WTC11 (cell line): ENCODE results near the gene TCF7L2. TPM values are rescaled to one million over a fixed set of nuclear protein-coding genes. Genes with fewer than 3 reads are reported as not detected.

Experiments
- ATAC-seq: fragments of 200-7000 bp; cut with Tn5 transposase; 2 replicates; pipeline ENCODE4 v1.10.0; 2021; ENCODE audit warnings: mild to moderate bottlenecking, moderate library complexity
- CTCF ChIA-PET: fragments of 300-600 bp; sonication (Branson Sonifier 250); formaldehyde crosslinking; loops from one replicate; lab custom pipeline; 2021; ENCODE audit warnings: antibody characterized with exemption; lab: Charles Lee
- POLR2A ChIA-PET: fragments of 350-600 bp; sonication (Branson Sonifier 250); formaldehyde crosslinking; loops from one replicate; lab custom pipeline; 2021; ENCODE audit warnings: antibody characterized with exemption; lab: Charles Lee
- DNase-seq: peaks from one replicate; pipeline ENCODE4 v3.0.0; 2021; ENCODE audit warnings: low spot score
- H3K27ac Mint-ChIP-seq: 2 replicates; pipeline ENCODE4 v1.8.0; 2021; ENCODE audit warnings: mixed read lengths
- H3K27me3 Mint-ChIP-seq: 2 replicates; pipeline ENCODE4 v1.8.0; 2021; ENCODE audit warnings: low read depth, mild to moderate bottlenecking, moderate library complexity, mixed read lengths
- H3K36me3 Mint-ChIP-seq: 2 replicates; pipeline ENCODE4 v1.8.0; 2021; ENCODE audit warnings: mixed read lengths
- H3K4me1 Mint-ChIP-seq: 2 replicates; pipeline ENCODE4 v1.8.0; 2022; ENCODE audit warnings: mixed read lengths
- H3K4me3 Mint-ChIP-seq: 2 replicates; pipeline ENCODE4 v1.8.0; 2021; ENCODE audit warnings: mild to moderate bottlenecking, moderate library complexity, mixed read lengths
- H3K9me3 Mint-ChIP-seq: 2 replicates; pipeline ENCODE4 v1.8.0; 2021; ENCODE audit warnings: mixed read lengths
- ATF1 ChIP-seq: sonication (generic); formaldehyde crosslinking; IDR thresholded peaks from 2 replicates; pipeline ENCODE4 v1.8.1; 2023; ENCODE audit warnings: mild to moderate bottlenecking, moderate library complexity, missing genetic modification reagents
- CREB1 ChIP-seq: sonication (generic); formaldehyde crosslinking; IDR thresholded peaks from 2 replicates; pipeline ENCODE4 v1.8.0; 2023; ENCODE audit warnings: mild to moderate bottlenecking, missing genetic modification reagents
- FOXK1 ChIP-seq: sonication (generic); formaldehyde crosslinking; IDR thresholded peaks from 2 replicates; pipeline ENCODE4 v1.8.0; 2022; ENCODE audit warnings: mild to moderate bottlenecking, moderate library complexity, missing genetic modification reagents
- GABPB1 ChIP-seq: sonication (generic); formaldehyde crosslinking; IDR thresholded peaks from 2 replicates; pipeline ENCODE4 v1.8.1; 2023; ENCODE audit warnings: mild to moderate bottlenecking, missing genetic modification reagents
- JAZF1 ChIP-seq: fragments of 250-450 bp; sonication (Bioruptor Pico); IDR thresholded peaks from 2 replicates; pipeline ENCODE4 v1.9.0; 2021; ENCODE audit warnings: moderate library complexity, mild to moderate bottlenecking, inconsistent platforms
- MYBL2 ChIP-seq: sonication (generic); formaldehyde crosslinking; IDR thresholded peaks from 2 replicates; pipeline ENCODE4 v1.8.1; 2023; ENCODE audit warnings: mild to moderate bottlenecking, moderate library complexity, missing genetic modification reagents
- NFATC4 ChIP-seq: fragments of 250-450 bp; sonication (Bioruptor Pico); IDR thresholded peaks from 2 replicates; pipeline ENCODE4 v1.9.0; 2021; ENCODE audit warnings: mild to moderate bottlenecking
- NFE2L1 ChIP-seq: sonication (generic); formaldehyde crosslinking; IDR thresholded peaks from 2 replicates; pipeline ENCODE4 v1.8.1; 2023; ENCODE audit warnings: missing genetic modification reagents
- NFYB ChIP-seq: sonication (generic); formaldehyde crosslinking; conservative IDR thresholded peaks from 2 replicates; pipeline ENCODE4 v1.8.0; 2022; ENCODE audit warnings: low read depth, missing genetic modification reagents
- NR3C1 ChIP-seq: sonication (generic); formaldehyde crosslinking; conservative IDR thresholded peaks from 2 replicates; pipeline ENCODE4 v1.8.1; 2023; ENCODE audit warnings: low read depth, mild to moderate bottlenecking, missing genetic modification reagents
- SMAD4 ChIP-seq: sonication (generic); formaldehyde crosslinking; IDR thresholded peaks from 2 replicates; pipeline ENCODE4 v1.8.0; 2022; ENCODE audit warnings: mild to moderate bottlenecking, missing genetic modification reagents
- TCF7 ChIP-seq: sonication (generic); formaldehyde crosslinking; IDR thresholded peaks from 2 replicates; pipeline ENCODE4 v1.8.0; 2022; ENCODE audit warnings: mild to moderate bottlenecking, low read depth, missing genetic modification reagents, moderate library complexity
- TEAD1 ChIP-seq: sonication (generic); formaldehyde crosslinking; IDR thresholded peaks from 2 replicates; pipeline ENCODE4 v1.8.0; 2022; ENCODE audit warnings: mild to moderate bottlenecking, missing genetic modification reagents
- ZNF138 ChIP-seq: sonication (generic); formaldehyde crosslinking; conservative IDR thresholded peaks from 2 replicates; pipeline ENCODE4 v1.8.1; 2022; ENCODE audit warnings: mild to moderate bottlenecking, moderate library complexity, missing genetic modification reagents
- ZNF219 ChIP-seq: sonication (generic); formaldehyde crosslinking; IDR thresholded peaks from 2 replicates; pipeline ENCODE4 v1.8.0; 2023; ENCODE audit warnings: missing genetic modification reagents, mild to moderate bottlenecking, borderline replicate concordance
- ZNF671 ChIP-seq: fragments of 250-450 bp; sonication (Bioruptor Pico); IDR thresholded peaks from 2 replicates; pipeline ENCODE4 v1.8.0; 2021; ENCODE audit warnings: mild to moderate bottlenecking
- total RNA-seq: library from RNA; stranded (reverse); gene quantifications from 3 replicates; pipeline ENCODE4 v1.2.3, GENCODE V29; 2021
- TF ChIP-seq, protein P1 (sequence below): sonication (generic); formaldehyde crosslinking; IDR thresholded peaks from 2 replicates; pipeline ENCODE4 v1.8.1; 2023; ENCODE audit warnings: mild to moderate bottlenecking, missing genetic modification reagents, moderate library complexity
- TF ChIP-seq, protein P2 (sequence below): sonication (generic); formaldehyde crosslinking; IDR thresholded peaks from 2 replicates; pipeline ENCODE4 v1.8.1; 2023; ENCODE audit warnings: mild to moderate bottlenecking, missing genetic modification reagents
- TF ChIP-seq, protein P3 (sequence below): sonication (generic); formaldehyde crosslinking; IDR thresholded peaks from 2 replicates; pipeline ENCODE4 v1.8.1; 2022; ENCODE audit warnings: low read depth, mild to moderate bottlenecking, moderate library complexity, missing genetic modification reagents, borderline replicate concordance
- TF ChIP-seq, protein P4 (sequence below): sonication (generic); formaldehyde crosslinking; IDR thresholded peaks from 2 replicates; pipeline ENCODE4 v1.8.0; 2022; ENCODE audit warnings: missing genetic modification reagents
- TF ChIP-seq, protein P5 (sequence below): sonication (generic); formaldehyde crosslinking; IDR thresholded peaks from 2 replicates; pipeline ENCODE4 v1.8.1; 2022; ENCODE audit warnings: mild to moderate bottlenecking, missing genetic modification reagents, moderate library complexity, borderline replicate concordance
- TF ChIP-seq, protein P6 (sequence below): fragments of 250-450 bp; sonication (Bioruptor Pico); IDR thresholded peaks from 2 replicates; pipeline ENCODE4 v1.9.0; 2021; ENCODE audit warnings: mild to moderate bottlenecking, borderline replicate concordance

TCF7L2 gene
- total RNA-seq, 1 experiment from 2014 or later: 44.5 TPM

DNA sequence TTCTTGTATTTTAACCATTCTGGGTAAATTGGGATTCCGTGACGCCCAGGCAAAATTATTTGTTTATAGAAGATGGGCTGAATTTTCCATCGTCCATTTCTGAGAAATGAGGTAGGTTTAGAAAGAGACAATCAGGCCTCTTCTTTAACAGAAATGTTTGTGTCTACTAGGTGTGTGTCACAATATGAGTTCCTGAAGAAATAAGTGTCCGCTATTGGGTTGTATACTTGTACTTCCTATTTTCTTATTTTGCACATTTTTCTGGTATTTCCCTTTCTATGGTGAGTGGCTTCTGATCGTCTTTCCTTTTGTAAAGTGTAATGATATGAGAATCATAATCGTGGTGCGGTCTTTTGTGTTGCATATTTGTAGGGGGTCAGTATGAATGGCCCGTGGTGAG is 83.9 kb downstream of the TCF7L2 start:
- Mint-ChIP-seq H3K4me3 (no peak overlapping the region), H3K36me3 (peaks cover 8% of the 10 kb centered on the region), H3K4me1 (peaks cover 62% of the 10 kb centered on the region), H3K27ac (no peak overlapping the region), H3K27me3 (no peaks in the 10 kb centered on the region), H3K9me3 (no peaks in the 10 kb centered on the region)
- TF ChIP-seq NFYB (CRISPR knock-in tag): no peak
- TF ChIP-seq NFATC4 (CRISPR knock-in tag): no peak
- TF ChIP-seq NR3C1 (CRISPR knock-in tag): no peak
- TF ChIP-seq, protein P1, sequence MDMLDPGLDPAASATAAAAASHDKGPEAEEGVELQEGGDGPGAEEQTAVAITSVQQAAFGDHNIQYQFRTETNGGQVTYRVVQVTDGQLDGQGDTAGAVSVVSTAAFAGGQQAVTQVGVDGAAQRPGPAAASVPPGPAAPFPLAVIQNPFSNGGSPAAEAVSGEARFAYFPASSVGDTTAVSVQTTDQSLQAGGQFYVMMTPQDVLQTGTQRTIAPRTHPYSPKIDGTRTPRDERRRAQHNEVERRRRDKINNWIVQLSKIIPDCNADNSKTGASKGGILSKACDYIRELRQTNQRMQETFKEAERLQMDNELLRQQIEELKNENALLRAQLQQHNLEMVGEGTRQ: no peak
- no peak for TF ChIP-seq ATF1 (CRISPR knock-in tag)
- TF ChIP-seq, protein P2, sequence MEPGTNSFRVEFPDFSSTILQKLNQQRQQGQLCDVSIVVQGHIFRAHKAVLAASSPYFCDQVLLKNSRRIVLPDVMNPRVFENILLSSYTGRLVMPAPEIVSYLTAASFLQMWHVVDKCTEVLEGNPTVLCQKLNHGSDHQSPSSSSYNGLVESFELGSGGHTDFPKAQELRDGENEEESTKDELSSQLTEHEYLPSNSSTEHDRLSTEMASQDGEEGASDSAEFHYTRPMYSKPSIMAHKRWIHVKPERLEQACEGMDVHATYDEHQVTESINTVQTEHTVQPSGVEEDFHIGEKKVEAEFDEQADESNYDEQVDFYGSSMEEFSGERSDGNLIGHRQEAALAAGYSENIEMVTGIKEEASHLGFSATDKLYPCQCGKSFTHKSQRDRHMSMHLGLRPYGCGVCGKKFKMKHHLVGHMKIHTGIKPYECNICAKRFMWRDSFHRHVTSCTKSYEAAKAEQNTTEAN (CRISPR knock-in tag): no peak
- no peak for TF ChIP-seq NFE2L1 (CRISPR knock-in tag)
- TF ChIP-seq, protein P3, sequence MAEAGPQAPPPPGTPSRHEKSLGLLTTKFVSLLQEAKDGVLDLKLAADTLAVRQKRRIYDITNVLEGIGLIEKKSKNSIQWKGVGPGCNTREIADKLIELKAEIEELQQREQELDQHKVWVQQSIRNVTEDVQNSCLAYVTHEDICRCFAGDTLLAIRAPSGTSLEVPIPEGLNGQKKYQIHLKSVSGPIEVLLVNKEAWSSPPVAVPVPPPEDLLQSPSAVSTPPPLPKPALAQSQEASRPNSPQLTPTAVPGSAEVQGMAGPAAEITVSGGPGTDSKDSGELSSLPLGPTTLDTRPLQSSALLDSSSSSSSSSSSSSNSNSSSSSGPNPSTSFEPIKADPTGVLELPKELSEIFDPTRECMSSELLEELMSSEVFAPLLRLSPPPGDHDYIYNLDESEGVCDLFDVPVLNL (CRISPR knock-in tag): no peak
- no peak for TF ChIP-seq SMAD4
- TF ChIP-seq JAZF1 (CRISPR knock-in tag): no peak
- no peak for TF ChIP-seq ZNF671 (CRISPR knock-in tag)
- DNase-seq: no peak
- no peak for ATAC-seq
- ChIA-PET CTCF (no interaction called here), POLR2A (no interaction called here)

DNA sequence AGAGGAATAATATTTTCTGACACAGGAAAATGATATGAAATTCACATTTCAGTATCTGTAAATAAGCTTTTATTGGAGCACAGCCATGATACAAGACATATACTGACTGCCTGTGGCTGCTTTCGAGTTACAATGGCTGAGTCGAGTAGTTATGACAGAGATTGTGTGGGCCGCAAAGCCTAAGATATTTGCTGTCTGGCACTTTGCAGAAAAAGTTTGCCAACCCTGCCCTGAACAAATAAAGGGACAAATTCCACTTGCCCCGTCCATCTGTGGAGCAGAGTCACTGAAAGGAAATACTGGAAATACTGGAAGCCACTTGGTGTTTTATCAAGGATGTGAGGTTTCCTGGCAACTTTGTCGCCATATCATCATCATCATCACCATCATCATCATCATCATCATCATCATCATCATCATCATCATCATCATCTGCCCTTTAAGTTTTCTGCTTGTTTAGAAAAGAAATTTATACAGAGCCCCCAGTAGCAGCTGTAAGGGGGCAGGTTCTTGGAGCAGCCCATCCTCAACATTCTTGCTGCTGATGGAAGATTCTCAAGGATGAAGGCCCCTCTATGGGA is 85.8 kb downstream of the TCF7L2 start:
- Mint-ChIP-seq H3K9me3 (no peaks in the 10 kb centered on the region), H3K4me3 (no peak overlapping the region), H3K4me1 (peaks cover 48% of the 10 kb centered on the region), H3K36me3 (peaks cover 9% of the 10 kb centered on the region), H3K27ac (no peak overlapping the region), H3K27me3 (no peaks in the 10 kb centered on the region)
- TF ChIP-seq CREB1 (CRISPR knock-in tag): no peak
- TF ChIP-seq, protein P4, sequence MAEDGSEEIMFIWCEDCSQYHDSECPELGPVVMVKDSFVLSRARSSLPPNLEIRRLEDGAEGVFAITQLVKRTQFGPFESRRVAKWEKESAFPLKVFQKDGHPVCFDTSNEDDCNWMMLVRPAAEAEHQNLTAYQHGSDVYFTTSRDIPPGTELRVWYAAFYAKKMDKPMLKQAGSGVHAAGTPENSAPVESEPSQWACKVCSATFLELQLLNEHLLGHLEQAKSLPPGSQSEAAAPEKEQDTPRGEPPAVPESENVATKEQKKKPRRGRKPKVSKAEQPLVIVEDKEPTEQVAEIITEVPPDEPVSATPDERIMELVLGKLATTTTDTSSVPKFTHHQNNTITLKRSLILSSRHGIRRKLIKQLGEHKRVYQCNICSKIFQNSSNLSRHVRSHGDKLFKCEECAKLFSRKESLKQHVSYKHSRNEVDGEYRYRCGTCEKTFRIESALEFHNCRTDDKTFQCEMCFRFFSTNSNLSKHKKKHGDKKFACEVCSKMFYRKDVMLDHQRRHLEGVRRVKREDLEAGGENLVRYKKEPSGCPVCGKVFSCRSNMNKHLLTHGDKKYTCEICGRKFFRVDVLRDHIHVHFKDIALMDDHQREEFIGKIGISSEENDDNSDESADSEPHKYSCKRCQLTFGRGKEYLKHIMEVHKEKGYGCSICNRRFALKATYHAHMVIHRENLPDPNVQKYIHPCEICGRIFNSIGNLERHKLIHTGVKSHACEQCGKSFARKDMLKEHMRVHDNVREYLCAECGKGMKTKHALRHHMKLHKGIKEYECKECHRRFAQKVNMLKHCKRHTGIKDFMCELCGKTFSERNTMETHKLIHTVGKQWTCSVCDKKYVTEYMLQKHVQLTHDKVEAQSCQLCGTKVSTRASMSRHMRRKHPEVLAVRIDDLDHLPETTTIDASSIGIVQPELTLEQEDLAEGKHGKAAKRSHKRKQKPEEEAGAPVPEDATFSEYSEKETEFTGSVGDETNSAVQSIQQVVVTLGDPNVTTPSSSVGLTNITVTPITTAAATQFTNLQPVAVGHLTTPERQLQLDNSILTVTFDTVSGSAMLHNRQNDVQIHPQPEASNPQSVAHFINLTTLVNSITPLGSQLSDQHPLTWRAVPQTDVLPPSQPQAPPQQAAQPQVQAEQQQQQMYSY (CRISPR knock-in tag): no peak
- TF ChIP-seq ZNF138 (CRISPR knock-in tag): no peak
- no peak for TF ChIP-seq MYBL2 (CRISPR knock-in tag)
- no peak for TF ChIP-seq TEAD1
- no peak for TF ChIP-seq TCF7 (CRISPR knock-in tag)
- TF ChIP-seq ZNF219 (CRISPR knock-in tag): no peak
- TF ChIP-seq, protein P5, sequence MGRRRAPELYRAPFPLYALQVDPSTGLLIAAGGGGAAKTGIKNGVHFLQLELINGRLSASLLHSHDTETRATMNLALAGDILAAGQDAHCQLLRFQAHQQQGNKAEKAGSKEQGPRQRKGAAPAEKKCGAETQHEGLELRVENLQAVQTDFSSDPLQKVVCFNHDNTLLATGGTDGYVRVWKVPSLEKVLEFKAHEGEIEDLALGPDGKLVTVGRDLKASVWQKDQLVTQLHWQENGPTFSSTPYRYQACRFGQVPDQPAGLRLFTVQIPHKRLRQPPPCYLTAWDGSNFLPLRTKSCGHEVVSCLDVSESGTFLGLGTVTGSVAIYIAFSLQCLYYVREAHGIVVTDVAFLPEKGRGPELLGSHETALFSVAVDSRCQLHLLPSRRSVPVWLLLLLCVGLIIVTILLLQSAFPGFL: no peak
- TF ChIP-seq GABPB1: no peak
- TF ChIP-seq FOXK1 (CRISPR knock-in tag): no peak
- TF ChIP-seq, protein P6, sequence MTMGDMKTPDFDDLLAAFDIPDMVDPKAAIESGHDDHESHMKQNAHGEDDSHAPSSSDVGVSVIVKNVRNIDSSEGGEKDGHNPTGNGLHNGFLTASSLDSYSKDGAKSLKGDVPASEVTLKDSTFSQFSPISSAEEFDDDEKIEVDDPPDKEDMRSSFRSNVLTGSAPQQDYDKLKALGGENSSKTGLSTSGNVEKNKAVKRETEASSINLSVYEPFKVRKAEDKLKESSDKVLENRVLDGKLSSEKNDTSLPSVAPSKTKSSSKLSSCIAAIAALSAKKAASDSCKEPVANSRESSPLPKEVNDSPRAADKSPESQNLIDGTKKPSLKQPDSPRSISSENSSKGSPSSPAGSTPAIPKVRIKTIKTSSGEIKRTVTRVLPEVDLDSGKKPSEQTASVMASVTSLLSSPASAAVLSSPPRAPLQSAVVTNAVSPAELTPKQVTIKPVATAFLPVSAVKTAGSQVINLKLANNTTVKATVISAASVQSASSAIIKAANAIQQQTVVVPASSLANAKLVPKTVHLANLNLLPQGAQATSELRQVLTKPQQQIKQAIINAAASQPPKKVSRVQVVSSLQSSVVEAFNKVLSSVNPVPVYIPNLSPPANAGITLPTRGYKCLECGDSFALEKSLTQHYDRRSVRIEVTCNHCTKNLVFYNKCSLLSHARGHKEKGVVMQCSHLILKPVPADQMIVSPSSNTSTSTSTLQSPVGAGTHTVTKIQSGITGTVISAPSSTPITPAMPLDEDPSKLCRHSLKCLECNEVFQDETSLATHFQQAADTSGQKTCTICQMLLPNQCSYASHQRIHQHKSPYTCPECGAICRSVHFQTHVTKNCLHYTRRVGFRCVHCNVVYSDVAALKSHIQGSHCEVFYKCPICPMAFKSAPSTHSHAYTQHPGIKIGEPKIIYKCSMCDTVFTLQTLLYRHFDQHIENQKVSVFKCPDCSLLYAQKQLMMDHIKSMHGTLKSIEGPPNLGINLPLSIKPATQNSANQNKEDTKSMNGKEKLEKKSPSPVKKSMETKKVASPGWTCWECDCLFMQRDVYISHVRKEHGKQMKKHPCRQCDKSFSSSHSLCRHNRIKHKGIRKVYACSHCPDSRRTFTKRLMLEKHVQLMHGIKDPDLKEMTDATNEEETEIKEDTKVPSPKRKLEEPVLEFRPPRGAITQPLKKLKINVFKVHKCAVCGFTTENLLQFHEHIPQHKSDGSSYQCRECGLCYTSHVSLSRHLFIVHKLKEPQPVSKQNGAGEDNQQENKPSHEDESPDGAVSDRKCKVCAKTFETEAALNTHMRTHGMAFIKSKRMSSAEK (CRISPR knock-in tag): no peak
- ATAC-seq (no peak), DNase-seq (no peak)
- POLR2A ChIA-PET: no interaction called here
- CTCF ChIA-PET: no interaction called here
